Activated CD4-positive, alpha-beta memory T cell treated with anti-CD3 and anti-CD28 coated beads for 36 hours (primary cell): ENCODE data around the gene C2CD2. TPM values are rescaled to one million over a fixed set of nuclear protein-coding genes. Genes with fewer than 3 reads are reported as not detected.

Experiments used
- CTCF ChIA-PET: fragments of 350-600 bp; sonication (Branson Sonifier 250); formaldehyde crosslinking; loops from one replicate; lab custom pipeline; 2021; ENCODE audit warnings: antibody characterized with exemption, inconsistent platforms; lab: Charles Lee
- POLR2A ChIA-PET: fragments of 350-600 bp; sonication (Branson Sonifier 250); formaldehyde crosslinking; loops from one replicate; lab custom pipeline; 2021; ENCODE audit warnings: antibody characterized with exemption; lab: Charles Lee
- DNase-seq: peaks from one replicate; pipeline ENCODE4 v3.0.0-alpha.2; 2020
- H3K27ac Mint-ChIP-seq: one replicate; pipeline ENCODE4 v1.8.0; 2021; ENCODE audit warnings: mixed read lengths
- H3K27me3 Mint-ChIP-seq: one replicate; pipeline ENCODE4 v1.8.0; 2021; ENCODE audit warnings: mixed read lengths
- H3K36me3 Mint-ChIP-seq: one replicate; pipeline ENCODE4 v1.8.0; 2021; ENCODE audit warnings: mixed read lengths
- H3K4me1 Mint-ChIP-seq: one replicate; pipeline ENCODE4 v1.8.0; 2021; ENCODE audit warnings: low read depth, mixed read lengths
- H3K4me3 Mint-ChIP-seq: one replicate; pipeline ENCODE4 v1.8.0; 2021; ENCODE audit warnings: mild to moderate bottlenecking, mixed read lengths
- H3K9me3 Mint-ChIP-seq: one replicate; pipeline ENCODE4 v1.8.0; 2021; ENCODE audit warnings: mixed read lengths
- intact Hi-C: fragments of 100-400 bp; cut with micrococcal nuclease; formaldehyde crosslinking; loops from one replicate; pipeline ENCODE4 v1.15.1; 2023
- total RNA-seq, 2 experiments: library from RNA; stranded (reverse); gene quantifications; one replicate each; pipeline ENCODE4 v1.2.3, GENCODE V29; 2021

The C2CD2 gene
- total RNA-seq, 2 experiments from 2014 or later = 3.8 to 7.5 TPM

DNA sequence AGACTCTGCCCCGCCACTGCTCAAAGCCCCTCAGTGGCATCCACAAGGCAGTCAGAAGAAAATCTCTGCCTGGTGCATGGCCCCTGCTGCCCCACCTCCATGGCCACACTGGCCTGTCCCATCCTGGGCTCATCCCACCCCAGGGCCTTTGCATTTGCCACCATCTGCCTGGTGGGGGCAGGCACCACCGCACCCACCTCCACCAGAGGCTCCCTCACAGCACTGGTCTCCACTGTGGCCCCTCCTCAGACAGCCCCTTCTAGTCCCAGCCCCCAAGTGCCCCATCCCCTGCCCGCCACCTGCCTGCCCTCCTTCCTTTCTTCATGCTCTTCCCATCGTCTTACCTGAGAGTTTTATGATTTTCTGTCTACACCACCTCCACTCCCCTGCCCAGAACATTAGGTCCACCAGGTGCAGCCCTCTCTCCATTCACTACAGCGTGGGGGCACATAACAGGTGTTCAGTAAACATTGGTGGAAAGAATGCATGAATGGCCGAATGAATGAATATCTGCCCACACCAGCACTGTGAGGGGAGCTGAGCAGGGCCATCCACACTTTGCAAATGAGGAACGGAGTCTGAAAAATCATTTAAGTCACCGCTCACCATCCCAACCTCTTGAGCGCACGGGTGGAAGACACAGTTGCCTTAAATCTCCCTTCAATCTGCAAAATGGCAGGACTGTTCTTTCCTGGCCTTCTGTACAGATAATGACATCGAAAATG, 76.7 kb downstream of the C2CD2 start:
- Mint-ChIP-seq H3K9me3 (no peaks in the 10 kb centered on the region), H3K36me3 (peaks cover 5% of the 10 kb centered on the region), H3K4me1 (peaks cover 23% of the 10 kb centered on the region), H3K27me3 (no peaks in the 10 kb centered on the region), H3K4me3 (no peak overlapping the region), H3K27ac (no peak overlapping the region)
- intact Hi-C loops = loop anchor here (5.0 kb wide), 1 partner anchor 230 kb away; no protein-coding TSS in a partner anchor
- no peak for DNase-seq
- ChIA-PET POLR2A (interaction anchor here (0.7 kb wide), 1 partner anchor 130 kb away, joined by 4 read pairs; no protein-coding TSS in a partner anchor), CTCF (interaction anchor here (0.8 to 1.8 kb wide), 6 partner anchors 34 to 241 kb away, joined by 3 to 6 read pairs (median 5); no protein-coding TSS in a partner anchor)

DNA sequence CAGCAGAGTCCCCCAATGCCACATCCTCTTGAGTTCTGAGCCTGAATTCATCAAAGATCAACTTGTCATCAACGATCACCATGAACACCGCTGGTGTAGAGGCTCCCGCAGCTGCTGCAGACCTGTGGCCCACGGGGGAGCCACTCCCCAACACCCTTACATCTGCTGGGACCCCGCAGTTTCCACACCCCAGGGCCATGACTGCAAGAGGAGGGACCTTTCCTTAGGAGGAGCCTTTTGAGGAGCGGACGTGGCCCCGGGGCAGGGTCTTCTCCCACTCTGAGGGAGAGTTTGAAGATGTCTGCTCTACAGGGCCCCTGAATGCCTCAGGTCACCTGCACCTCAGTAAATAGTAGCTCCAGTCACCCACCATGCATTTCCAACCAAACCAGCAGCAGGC, 77.4 kb downstream of the C2CD2 start:
- POLR2A ChIA-PET = no interaction called here
- intact Hi-C loops = loop anchor here (5.0 kb wide), 1 partner anchor 231 kb away; no protein-coding TSS in a partner anchor

DNA sequence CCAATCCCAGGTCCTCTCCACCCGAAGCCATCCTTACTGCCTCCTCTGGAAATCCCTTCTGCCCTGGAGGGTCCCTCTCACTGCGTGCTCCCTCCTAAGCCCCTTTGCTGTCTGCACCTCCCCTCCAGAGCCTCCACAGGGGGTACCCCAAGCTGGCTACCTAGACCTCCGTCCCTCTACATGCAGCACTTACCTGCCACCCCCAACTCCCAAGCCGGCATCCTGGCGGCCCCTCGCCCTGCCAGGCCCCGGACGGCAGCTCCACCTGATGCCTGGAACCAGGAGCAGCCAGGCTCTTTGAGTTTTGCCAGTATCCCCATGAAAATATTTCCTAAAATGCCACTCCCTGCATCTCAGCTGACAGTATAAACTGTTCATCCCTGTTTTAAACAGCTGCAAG, 78.7 kb downstream of the C2CD2 start:
- no peaks in the 10 kb centered on the region for H3K27me3 Mint-ChIP-seq
- DNase-seq = no peak
- POLR2A ChIA-PET = no interaction called here
- no peak overlapping the region for H3K27ac Mint-ChIP-seq
- intact Hi-C loops = loop anchor here (5.0 kb wide), 1 partner anchor 232 kb away; no protein-coding TSS in a partner anchor
- no peaks in the 10 kb centered on the region for H3K9me3 Mint-ChIP-seq
- peaks cover 23% of the 10 kb centered on the region for H3K4me1 Mint-ChIP-seq
- peaks cover 5% of the 10 kb centered on the region for H3K36me3 Mint-ChIP-seq
- CTCF ChIA-PET = interaction anchor here (1.8 kb wide), 1 partner anchor 233 kb away, joined by 6 read pairs; no protein-coding TSS in a partner anchor
- H3K4me3 Mint-ChIP-seq = no peak overlapping the region

More for the DNA sequence above, 77.4 kb downstream of the C2CD2 start:
- DNase-seq = no peak
- Mint-ChIP-seq H3K9me3 (no peaks in the 10 kb centered on the region), H3K4me1 (peaks cover 23% of the 10 kb centered on the region), H3K4me3 (no peak overlapping the region), H3K27ac (no peak overlapping the region), H3K36me3 (peaks cover 5% of the 10 kb centered on the region), H3K27me3 (no peaks in the 10 kb centered on the region)
- CTCF ChIA-PET = interaction anchor here (1.5 to 1.8 kb wide), 2 partner anchors 60 to 232 kb away, joined by 5 to 6 read pairs; no protein-coding TSS in a partner anchor

DNA sequence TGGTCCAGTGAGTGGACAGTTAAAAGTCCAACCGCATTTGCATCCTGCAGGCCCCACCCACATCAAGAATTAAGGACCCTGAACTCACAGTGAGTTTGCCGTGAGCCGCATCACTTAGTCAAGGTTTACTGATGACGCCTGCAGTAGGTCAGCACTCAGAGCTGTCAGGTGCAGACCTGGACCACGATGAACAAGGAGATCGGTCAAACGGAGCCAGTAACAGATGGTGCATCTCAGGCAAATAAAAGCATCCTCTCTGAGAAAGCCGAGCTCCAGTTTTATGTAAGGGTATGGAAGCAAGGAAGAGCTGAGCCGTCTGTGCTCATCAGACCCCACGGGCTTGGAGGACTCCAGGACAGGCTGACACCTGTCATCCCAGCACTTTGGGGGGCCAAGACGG, 79.2 kb downstream of the C2CD2 start:
- H3K4me1 Mint-ChIP-seq = peaks cover 23% of the 10 kb centered on the region
- H3K4me3 Mint-ChIP-seq = no peak overlapping the region
- POLR2A ChIA-PET = no interaction called here
- no peaks in the 10 kb centered on the region for H3K9me3 Mint-ChIP-seq
- no peak overlapping the region for H3K27ac Mint-ChIP-seq
- intact Hi-C loops = loop anchor here (5.0 kb wide), 1 partner anchor 233 kb away; no protein-coding TSS in a partner anchor
- DNase-seq = no peak
- no peaks in the 10 kb centered on the region for H3K27me3 Mint-ChIP-seq
- CTCF ChIA-PET = no interaction called here
- H3K36me3 Mint-ChIP-seq = peaks cover 5% of the 10 kb centered on the region

- H3K27ac Mint-ChIP-seq = no peak overlapping the region
- POLR2A ChIA-PET = no interaction called here
Observed at GRCh38 chr21:41873426-41873825, 80.4 kb downstream of the C2CD2 start.

DNA sequence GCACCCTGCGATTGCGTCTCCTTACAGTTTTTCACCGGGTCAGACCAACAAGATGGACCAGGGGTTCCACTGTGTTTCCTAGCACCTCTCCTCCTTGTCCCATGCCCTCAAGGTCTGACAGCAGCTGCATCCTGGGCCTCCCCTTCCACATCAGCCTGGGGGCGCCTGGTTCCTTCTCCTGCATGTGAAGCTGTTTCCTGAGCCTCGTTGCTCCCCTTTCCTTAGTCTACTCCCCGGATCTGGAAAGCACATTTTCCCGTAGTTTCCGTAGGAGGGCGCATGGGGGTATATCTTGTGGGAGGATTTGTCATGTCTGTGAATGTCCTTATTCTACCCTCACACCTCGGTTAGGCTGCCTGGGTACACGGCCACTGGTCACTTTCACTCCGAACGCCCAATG, 80.8 kb downstream of the C2CD2 start:
- H3K36me3 Mint-ChIP-seq = peaks cover 5% of the 10 kb centered on the region
- CTCF ChIA-PET = no interaction called here
- H3K27me3 Mint-ChIP-seq = no peaks in the 10 kb centered on the region
- peaks cover 21% of the 10 kb centered on the region for H3K4me1 Mint-ChIP-seq
- no peak overlapping the region for H3K4me3 Mint-ChIP-seq
- POLR2A ChIA-PET = no interaction called here
- DNase-seq = no peak
- H3K27ac Mint-ChIP-seq = no peak overlapping the region
- intact Hi-C loops = no loop called here
- H3K9me3 Mint-ChIP-seq = no peaks in the 10 kb centered on the region

More at GRCh38 chr21:41873426-41873825, 80.4 kb downstream of the C2CD2 start:
- intact Hi-C loops = no loop called here
- H3K4me3 Mint-ChIP-seq = no peak overlapping the region
- peaks cover 23% of the 10 kb centered on the region for H3K4me1 Mint-ChIP-seq
- peaks cover 5% of the 10 kb centered on the region for H3K36me3 Mint-ChIP-seq
- CTCF ChIA-PET = no interaction called here
- no peaks in the 10 kb centered on the region for H3K9me3 Mint-ChIP-seq
- no peak for DNase-seq
- no peaks in the 10 kb centered on the region for H3K27me3 Mint-ChIP-seq

GRCh38 chr21:41871293-41872030, 82.4 kb downstream of the C2CD2 start:
- CTCF ChIA-PET = interaction anchor here (0.9 kb wide), 1 partner anchor 237 kb away, joined by 3 read pairs; no protein-coding TSS in a partner anchor
- intact Hi-C loops = no loop called here

GRCh38 chr21:41869771-41870170, 84.0 kb downstream of the C2CD2 start:
- no peak overlapping the region for H3K27ac Mint-ChIP-seq
- H3K4me1 Mint-ChIP-seq = peaks cover 16% of the 10 kb centered on the region
- ChIA-PET CTCF (no interaction called here), POLR2A (no interaction called here)
- intact Hi-C loops = no loop called here
- no peaks in the 10 kb centered on the region for H3K9me3 Mint-ChIP-seq
- H3K4me3 Mint-ChIP-seq = no peak overlapping the region
- no peaks in the 10 kb centered on the region for H3K27me3 Mint-ChIP-seq
- H3K36me3 Mint-ChIP-seq = peaks cover 3% of the 10 kb centered on the region
- no peak for DNase-seq

More at GRCh38 chr21:41871293-41872030, 82.4 kb downstream of the C2CD2 start:
- H3K4me3 Mint-ChIP-seq = no peak overlapping the region
- no peaks in the 10 kb centered on the region for H3K27me3 Mint-ChIP-seq
- POLR2A ChIA-PET = no interaction called here
- no peaks in the 10 kb centered on the region for H3K9me3 Mint-ChIP-seq
- H3K27ac Mint-ChIP-seq = no peak overlapping the region
- peaks cover 7% of the 10 kb centered on the region for H3K4me1 Mint-ChIP-seq
- DNase-seq = no peak
- H3K36me3 Mint-ChIP-seq = peaks cover 3% of the 10 kb centered on the region

GRCh38 chr21:41868062-41868710, 85.6 kb downstream of the C2CD2 start:
- intact Hi-C loops = no loop called here
- peaks cover 21% of the 10 kb centered on the region for H3K4me1 Mint-ChIP-seq
- ChIA-PET CTCF (no interaction called here), POLR2A (interaction anchor here (0.6 to 1.6 kb wide), 3 partner anchors 11 to 102 kb away, joined by 4 to 5 read pairs (median 5); no protein-coding TSS in a partner anchor)
- H3K4me3 Mint-ChIP-seq = no peak overlapping the region
- H3K36me3 Mint-ChIP-seq = peaks cover 3% of the 10 kb centered on the region
- H3K9me3 Mint-ChIP-seq = no peaks in the 10 kb centered on the region
- no peak for DNase-seq
- H3K27me3 Mint-ChIP-seq = no peaks in the 10 kb centered on the region
- H3K27ac Mint-ChIP-seq = no peak overlapping the region

DNA sequence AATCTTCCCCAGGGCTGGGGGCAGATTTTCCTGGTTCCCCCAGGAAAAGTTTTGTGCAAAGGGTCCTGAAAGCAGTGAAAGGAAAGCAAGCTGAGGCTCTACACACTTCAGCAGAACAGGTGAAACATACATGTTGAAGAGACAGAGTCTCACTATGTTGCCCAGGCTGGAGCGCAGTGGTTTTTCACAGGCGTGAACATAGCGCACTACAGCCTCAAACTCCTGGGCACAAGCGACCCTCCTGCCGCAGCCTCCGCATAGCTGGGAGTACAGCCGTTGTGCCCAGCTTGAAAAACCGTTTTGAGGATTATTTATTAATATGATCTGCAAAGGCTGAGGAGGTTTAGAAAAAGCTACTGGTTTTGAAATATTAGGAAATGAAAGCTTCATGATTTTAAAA, 86.5 kb downstream of the C2CD2 start:
- intact Hi-C loops = no loop called here
- H3K36me3 Mint-ChIP-seq = no peaks in the 10 kb centered on the region
- peaks cover 21% of the 10 kb centered on the region for H3K4me1 Mint-ChIP-seq
- CTCF ChIA-PET = no interaction called here
- H3K9me3 Mint-ChIP-seq = no peaks in the 10 kb centered on the region
- no peak overlapping the region for H3K27ac Mint-ChIP-seq
- DNase-seq = no peak
- no peak overlapping the region for H3K4me3 Mint-ChIP-seq
- POLR2A ChIA-PET = interaction anchor here (1.6 kb wide), 1 partner anchor 12 kb away, joined by 5 read pairs; no protein-coding TSS in a partner anchor
- H3K27me3 Mint-ChIP-seq = no peaks in the 10 kb centered on the region

DNA sequence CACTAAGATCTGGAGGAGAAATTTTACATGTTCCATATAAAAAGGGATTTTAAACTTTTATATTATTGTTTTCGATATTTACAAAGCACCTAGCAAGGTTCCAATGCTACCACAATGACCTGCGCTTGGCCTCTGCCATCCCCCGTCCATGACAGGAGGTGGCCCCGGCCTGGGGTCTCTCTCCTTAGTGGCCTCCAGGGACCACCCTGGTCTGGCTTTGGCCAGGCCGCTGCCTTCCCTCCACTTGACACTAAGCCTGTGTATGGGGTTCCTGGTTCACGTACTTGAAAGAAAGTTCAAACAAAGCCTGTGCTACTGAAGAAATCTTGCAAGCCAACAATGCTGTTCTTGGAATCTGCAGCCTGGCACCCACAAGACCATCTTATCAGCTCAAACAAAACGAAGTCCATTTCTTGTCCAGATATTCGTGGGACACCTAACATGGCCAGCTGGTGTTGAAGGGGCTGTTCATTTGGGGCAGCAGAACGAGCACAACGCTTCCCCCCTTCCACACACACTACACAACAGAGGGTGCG, 87.5 kb downstream of the C2CD2 start:
- DNase-seq = no peak
- no peaks in the 10 kb centered on the region for H3K9me3 Mint-ChIP-seq
- CTCF ChIA-PET = interaction anchor here (0.7 kb wide), 1 partner anchor 242 kb away, joined by 3 read pairs; no protein-coding TSS in a partner anchor
- H3K4me1 Mint-ChIP-seq = peaks cover 24% of the 10 kb centered on the region
- POLR2A ChIA-PET = no interaction called here
- H3K27me3 Mint-ChIP-seq = no peaks in the 10 kb centered on the region
- no peak overlapping the region for H3K27ac Mint-ChIP-seq
- H3K36me3 Mint-ChIP-seq = no peaks in the 10 kb centered on the region
- intact Hi-C loops = no loop called here
- H3K4me3 Mint-ChIP-seq = no peak overlapping the region
